ENCODE measurements around the gene LMF2. TPM values are rescaled to one million over a fixed set of nuclear protein-coding genes. Genes with fewer than 3 reads are reported as not detected.

LMF2 gene
- total RNA-seq, 2 experiments from 2014 or later, result 98.6 to 138 TPM

- no peak for DNase-seq
- Mint-ChIP-seq H3K4me3 (no peak overlapping the region), H3K27me3 (no peaks in the 10 kb centered on the region), H3K4me1 (peaks cover 17% of the 10 kb centered on the region), H3K27ac (no peak overlapping the region), H3K9me3 (ENCODE audit: low read depth) (no peaks in the 10 kb centered on the region), H3K36me3 (peaks cover 35% of the 10 kb centered on the region)
- no peak for ATAC-seq
- CTCF ChIA-PET, result interaction anchor here (1.3 kb wide), 1 partner anchor 64 kb away, joined by 3 read pairs; no protein-coding TSS in a partner anchor
Measured at GRCh38 chr22:50517495-50518260, 10.2 kb upstream of the LMF2 start.

GRCh38 chr22:50516891-50517290 lies 9.4 kb upstream of the LMF2 start:
- Mint-ChIP-seq H3K9me3 (ENCODE audit: low read depth) (no peaks in the 10 kb centered on the region), H3K36me3 (peaks cover 39% of the 10 kb centered on the region), H3K27ac (no peak overlapping the region), H3K4me1 (peaks cover 23% of the 10 kb centered on the region), H3K4me3 (no peak overlapping the region), H3K27me3 (no peaks in the 10 kb centered on the region)
- CTCF ChIA-PET, result interaction anchor here (3.7 kb wide), 1 partner anchor 8 kb away, joined by 22 read pairs; the partner anchor contains the start of gene SCO2
- ATAC-seq (no peak), DNase-seq (no peak)

- peaks cover 38% of the 10 kb centered on the region for H3K36me3 Mint-ChIP-seq
- CTCF ChIA-PET, result interaction anchor here (0.6 to 3.7 kb wide), 2 partner anchors 9 to 47 kb away, joined by 3 to 22 read pairs; partner anchors contain the start of gene SCO2
Measured at GRCh38 chr22:50516068-50516467, 8.6 kb upstream of the LMF2 start.

GRCh38 chr22:50513175-50513574 lies 5.7 kb upstream of the LMF2 start:
- CTCF ChIA-PET, result interaction anchor here (0.6 to 5.8 kb wide), 3 partner anchors 11 to 180 kb away, joined by 3 to 79 read pairs (median 22); partner anchors contain the start of gene SCO2
- Mint-ChIP-seq H3K27ac (no peak overlapping the region), H3K4me1 (peaks cover 42% of the 10 kb centered on the region), H3K9me3 (ENCODE audit: low read depth) (no peaks in the 10 kb centered on the region), H3K27me3 (no peaks in the 10 kb centered on the region), H3K36me3 (peaks cover 22% of the 10 kb centered on the region), H3K4me3 (no peak overlapping the region)
- DNase-seq, result no peak
- ATAC-seq, result no peak

More at GRCh38 chr22:50516068-50516467, 8.6 kb upstream of the LMF2 start:
- H3K4me1 Mint-ChIP-seq, result peaks cover 26% of the 10 kb centered on the region
- no peaks in the 10 kb centered on the region for H3K9me3 Mint-ChIP-seq (ENCODE audit: low read depth)
- DNase-seq, result no peak
- ATAC-seq, result no peak
- H3K27ac Mint-ChIP-seq, result no peak overlapping the region
- no peaks in the 10 kb centered on the region for H3K27me3 Mint-ChIP-seq
- no peak overlapping the region for H3K4me3 Mint-ChIP-seq

- no peaks in the 10 kb centered on the region for H3K9me3 Mint-ChIP-seq (ENCODE audit: low read depth)
- H3K4me1 Mint-ChIP-seq, result peaks cover 40% of the 10 kb centered on the region
- CTCF ChIA-PET, result interaction anchor here (1.0 to 5.8 kb wide), 10 partner anchors 12 to 233 kb away, joined by 3 to 79 read pairs (median 6); partner anchors contain the start of genes ARSA, SCO2 and SYCE3
- no peaks in the 10 kb centered on the region for H3K27me3 Mint-ChIP-seq
- ATAC-seq (no peak), DNase-seq (no peak)
- peaks cover 6% of the 10 kb centered on the region for H3K36me3 Mint-ChIP-seq
- H3K4me3 Mint-ChIP-seq, result peak overlapping the region; percentile 89
- H3K27ac Mint-ChIP-seq, result peak overlapping the region; percentile 93
Measured at GRCh38 chr22:50508897-50509296, 1.4 kb upstream of the LMF2 start.

GRCh38 chr22:50507991-50508884 lies 736 bp upstream of the LMF2 start, which contains the start of gene NCAPH2:
Gene NCAPH2 (plus strand): TSS chr22:50508224. CDS start chr22:50508338, 114 bp downstream.
- CTCF ChIA-PET, result interaction anchor here (0.6 to 5.8 kb wide), 19 partner anchors 11 to 396 kb away, joined by 3 to 79 read pairs (median 4); partner anchors contain the start of genes ARSA, SCO2 and SYCE3
- Mint-ChIP-seq H3K27me3 (no peaks in the 10 kb centered on the region), H3K27ac (peak within 1 kb of the TSS; percentile 93), H3K4me1 (peaks cover 37% of the 10 kb centered on the region), H3K36me3 (peaks cover 4% of the 10 kb centered on the region), H3K4me3 (peak within 1 kb of the TSS; percentile 98), H3K9me3 (ENCODE audit: low read depth) (no peaks in the 10 kb centered on the region)
- ATAC-seq (peak; percentile 74), DNase-seq (peak; percentile 98)

- peak overlapping the region; percentile 98 for H3K4me3 Mint-ChIP-seq
- DNase-seq, result peak; percentile 60
- peak overlapping the region; percentile 88 for H3K27ac Mint-ChIP-seq
- H3K9me3 Mint-ChIP-seq (ENCODE audit: low read depth), result no peaks in the 10 kb centered on the region
- peaks cover 26% of the 10 kb centered on the region for H3K4me1 Mint-ChIP-seq
- no peak for ATAC-seq
- CTCF ChIA-PET, result interaction anchor here (1.0 to 4.1 kb wide), 8 partner anchors 10 to 394 kb away, joined by 3 to 38 read pairs (median 7); partner anchors contain the start of gene SYCE3
- H3K36me3 Mint-ChIP-seq, result no peaks in the 10 kb centered on the region
- H3K27me3 Mint-ChIP-seq, result no peaks in the 10 kb centered on the region
Measured at GRCh38 chr22:50506611-50507420, 686 bp downstream of the LMF2 start.

GRCh38 chr22:50505776-50506610 lies 1.5 kb downstream of the LMF2 start:
- CTCF ChIA-PET, result interaction anchor here (3.1 to 4.1 kb wide), 2 partner anchors 9 to 115 kb away, joined by 21 to 38 read pairs; no protein-coding TSS in a partner anchor
- no peak for ATAC-seq
- Mint-ChIP-seq H3K9me3 (ENCODE audit: low read depth) (no peaks in the 10 kb centered on the region), H3K4me1 (peaks cover 24% of the 10 kb centered on the region), H3K27ac (no peak overlapping the region), H3K4me3 (peak overlapping the region; percentile 98), H3K36me3 (no peaks in the 10 kb centered on the region), H3K27me3 (no peaks in the 10 kb centered on the region)
- peak; percentile 45 for DNase-seq

- Mint-ChIP-seq H3K4me3 (no peak overlapping the region), H3K36me3 (no peaks in the 10 kb centered on the region), H3K27ac (no peak overlapping the region), H3K27me3 (no peaks in the 10 kb centered on the region), H3K9me3 (ENCODE audit: low read depth) (no peaks in the 10 kb centered on the region), H3K4me1 (peaks cover 22% of the 10 kb centered on the region)
- ATAC-seq, result no peak
- CTCF ChIA-PET, result interaction anchor here (1.0 kb wide), 1 partner anchor 20 kb away, joined by 3 read pairs; the partner anchor contains the start of gene SCO2
- DNase-seq, result no peak
Measured at GRCh38 chr22:50505276-50505775, 2.2 kb downstream of the LMF2 start.

GRCh38 chr22:50504369-50505211 lies 2.9 kb downstream of the LMF2 start:
- ATAC-seq, result no peak
- CTCF ChIA-PET, result interaction anchor here (1.0 kb wide), 1 partner anchor 21 kb away, joined by 3 read pairs; the partner anchor contains the start of gene SCO2
- H3K4me3 Mint-ChIP-seq, result no peak overlapping the region

More at GRCh38 chr22:50504369-50505211, 2.9 kb downstream of the LMF2 start:
- Mint-ChIP-seq H3K9me3 (ENCODE audit: low read depth) (no peaks in the 10 kb centered on the region), H3K27ac (no peak overlapping the region), H3K36me3 (no peaks in the 10 kb centered on the region), H3K4me1 (peaks cover 17% of the 10 kb centered on the region), H3K27me3 (no peaks in the 10 kb centered on the region)
- DNase-seq, result no peak
